Ovary (tissue), 9 donors: ENCODE results near the gene KREMEN1. TPM values are rescaled to one million over a fixed set of nuclear protein-coding genes. Genes with fewer than 3 reads are reported as not detected.
A peak's percentile ranks its signal among the peaks of the same experiment; 100 is the strongest.

Source experiments
- DNase-seq, 5 donors: peaks; one replicate each; pipeline ENCODE4 v3.0.0-alpha.2; 2019 to 2020
- H3K27ac ChIP-seq, 2 donors: fragments of 200-600 bp; one replicate each; pipeline versions ENCODE4 v1.5.1 to v1.8.0; 2019 to 2022
- H3K27me3 ChIP-seq: fragments of 200-600 bp; one replicate; pipeline ENCODE4 v1.8.0; 2022
- H3K36me3 ChIP-seq: fragments of 200-600 bp; sonication (generic); one replicate; pipeline ENCODE4 v1.5.1; 2019
- H3K4me1 ChIP-seq: one replicate; pipeline ENCODE4 v1.8.1; 2013; ENCODE audit warnings: mild to moderate bottlenecking, moderate library complexity; ENCODE audit not compliant: insufficient read depth
- H3K4me3 ChIP-seq: fragments of 200-600 bp; sonication (generic); one replicate; pipeline ENCODE4 v1.5.1; 2017
- H3K9me3 ChIP-seq, 2 donors: fragments of 200-600 bp in 1 of 2; sonication (generic) in 1 of 2; one replicate each; pipeline versions ENCODE4 v1.5.1 to v1.8.1; 2013 to 2019; ENCODE audit warnings: mild to moderate bottlenecking in 1 of 2, moderate library complexity in 1 of 2
- CTCF ChIP-seq, 3 donors: fragments of 450-650 bp in 2 of 3; fragments of 200-600 bp in 1 of 3; IDR thresholded peaks; one replicate each; pipeline versions ENCODE4 v1.5.1 to v1.8.0; 2016 to 2022; ENCODE audit warnings: antibody characterized with exemption in 3 of 3, mild to moderate bottlenecking in 1 of 3
- EP300 ChIP-seq: sonication (generic); formaldehyde crosslinking; IDR thresholded peaks from one replicate; pipeline ENCODE4 v1.6.1; 2017; ENCODE audit warnings: antibody characterized with exemption
- POLR2A ChIP-seq: fragments of 450-650 bp; IDR thresholded peaks from one replicate; pipeline ENCODE4 v1.6.1; 2017; ENCODE audit warnings: antibody characterized with exemption, mild to moderate bottlenecking, moderate library complexity
- WGBS, 3 donors: extraction: QIAGEN DNeasy Blood & Tissue Kit in 1 of 3; methylation state at CpG; one replicate each; pipeline versions ENCODE4 v1.1.5 to v1.1.7; 2013 to 2017; 5-methylcytosine and 5-hydroxymethylcytosine counted together
- intact Hi-C, 4 donors: fragments of 100-400 bp; cut with DNase I; formaldehyde crosslinking; loops; one replicate each; pipeline versions ENCODE4 v1.11.0 to v1.15.1; 2022 to 2023
- polyA plus RNA-seq, 2 donors: library from polyadenylated mRNA; stranded (reverse); fragments of 200-250 nt in 1 of 2; fragments of 350-450 nt in 1 of 2; fragmentation: Illumina TruSeq in 1 of 2; extraction: RNeasy Lipid Tissue Mini Kit (QIAGEN cat#74804) in 1 of 2; gene quantifications; one replicate each; pipeline ENCODE4 v1.2.3, GENCODE V29; 2013 to 2014
- total RNA-seq, 7 donors: library from RNA; depleted of rRNA in 2 of 7; stranded (reverse); fragments of >200 nt in 2 of 7; fragmentation: NEBNext Ultra II Directional in 3 of 7; extraction: Animal tissue kit (Norgen Biotek cat#: 25700) in 3 of 7; gene quantifications; one replicate each; pipeline versions ENCODE4 v1.1.0 to v1.2.4, GENCODE V29; 2016 to 2023
- donor health status: DM: no; HTN: no; CAD: no; lungs with moderate emphysema.
- donor health status: DM: no; HTN: no; CAD: no.
- donor health status: Bipolar disorder and iron deficiency.
- donor health status: DM: yes; HTN: yes; CAD: no.
- donor health status: DM: no; HTN: no; CAD: no.
- donor health status: DM: yes; HTN: yes; CAD: no.

The KREMEN1 gene
- total and polyA plus RNA-seq, 9 donors: 15.4 to 49.5 (median 35.6) TPM

- intact Hi-C loops: no loop called here
Measured at GRCh38 chr22:29146771-29147170, 73.9 kb downstream of the KREMEN1 start.

GRCh38 chr22:29147331-29147899 lies 74.6 kb downstream of the KREMEN1 start:
- no peaks in the 10 kb centered on the region for H3K9me3 ChIP-seq
- no peaks in the 10 kb centered on the region for H3K27me3 ChIP-seq
- TF ChIP-seq CTCF (IDR thresholded peaks at IDR 0.05) (no peak), POLR2A (no peak), EP300 (no peak)
- H3K4me3 ChIP-seq: no peak overlapping the region
- WGBS, 3 donors: 76 to 88% (median 84%) methylated on average over 9 of the region's 9 CpGs
- intact Hi-C loops: no loop called here
- H3K4me1 ChIP-seq: peaks cover 3% of the 10 kb centered on the region
- peak in 1 of 5 donors; percentile 23 for DNase-seq
- H3K27ac ChIP-seq: no peak overlapping the region
- H3K36me3 ChIP-seq: no peaks in the 10 kb centered on the region

More at GRCh38 chr22:29146771-29147170, 73.9 kb downstream of the KREMEN1 start:
- Histone ChIP-seq H3K27me3 (no peaks in the 10 kb centered on the region), H3K9me3 (no peaks in the 10 kb centered on the region), H3K4me3 (no peak overlapping the region), H3K36me3 (no peaks in the 10 kb centered on the region), H3K27ac (no peak overlapping the region), H3K4me1 (peaks cover 3% of the 10 kb centered on the region)
- no peak for TF ChIP-seq POLR2A
- WGBS, 3 donors: 87 to 89% (median 88%) methylated on average over 9 of the region's 9 CpGs
- DNase-seq: peak in 2 of 5 donors; percentile 10 to 13

- Histone ChIP-seq H3K4me3 (no peak overlapping the region), H3K36me3 (no peaks in the 10 kb centered on the region), H3K27me3 (no peaks in the 10 kb centered on the region), H3K4me1 (peaks cover 3% of the 10 kb centered on the region), H3K27ac (no peak overlapping the region), H3K9me3 (no peaks in the 10 kb centered on the region)
- TF ChIP-seq EP300: no peak
- no peak for TF ChIP-seq CTCF (IDR thresholded peaks at IDR 0.05)
- no peak for TF ChIP-seq POLR2A
- WGBS, 3 donors: 81 to 97% (median 89%) methylated on average over 6 of the region's 6 CpGs
- intact Hi-C loops: no loop called here
- DNase-seq: peak in 1 of 5 donors; percentile 21
Measured at GRCh38 chr22:29148036-29148435, 75.2 kb downstream of the KREMEN1 start.

- Histone ChIP-seq H3K9me3 (no peaks in the 10 kb centered on the region), H3K4me3 (no peak overlapping the region), H3K27ac (no peak overlapping the region), H3K36me3 (no peaks in the 10 kb centered on the region), H3K4me1 (peaks cover 3% of the 10 kb centered on the region), H3K27me3 (no peaks in the 10 kb centered on the region)
- WGBS, 3 donors: 96 to 98% (median 97%) methylated on average over 10 of the region's 10 CpGs
- intact Hi-C loops: no loop called here
- DNase-seq: peak in 1 of 5 donors; percentile 21
- TF ChIP-seq CTCF (IDR thresholded peaks at IDR 0.05) (no peak), EP300 (no peak), POLR2A (no peak)
Measured at GRCh38 chr22:29148826-29149225, 76.0 kb downstream of the KREMEN1 start.

- H3K27me3 ChIP-seq: no peaks in the 10 kb centered on the region
- TF ChIP-seq CTCF (IDR thresholded peaks at IDR 0.05) (no peak), POLR2A (no peak), EP300 (no peak)
- DNase-seq: peak in 1 of 5 donors; percentile 31
- H3K4me3 ChIP-seq: no peak overlapping the region
- intact Hi-C loops: loop anchor here in 3 of 4 donors (5.0 to 10.0 kb wide), 5 partner anchors 75 to 295 kb away; partner anchors contain the start of gene KREMEN1 (in 2 of the 3)
- peak overlapping the region in 1 of 2 donors; percentile 16 for H3K27ac ChIP-seq
- 73 to 82% (median 79%) methylated on average over 16 of the region's 16 CpGs for WGBS, 3 donors
- no peaks in the 10 kb centered on the region for H3K36me3 ChIP-seq
- peaks cover 3% of the 10 kb centered on the region for H3K4me1 ChIP-seq
- no peaks in the 10 kb centered on the region for H3K9me3 ChIP-seq
Measured at GRCh38 chr22:29149841-29150555, 77.2 kb downstream of the KREMEN1 start.
